ENCODE measurements around the gene ASAP2. TPM values are rescaled to one million over a fixed set of nuclear protein-coding genes. Genes with fewer than 3 reads are reported as not detected.

Gene ASAP2
- polyA plus RNA-seq, 3 donors = 57.9 to 64.4 (median 63.7) TPM

GRCh38 chr2:9310798-9311197 is 104.2 kb downstream of the ASAP2 start:
- DNase-seq (ENCODE audit: low read depth in 3 of 3, low spot score in 2 of 3) = no peak

- DNase-seq (ENCODE audit: low read depth in 3 of 3, low spot score in 2 of 3) = no peak
These were observed 104.9 kb downstream of the ASAP2 start for GRCh38 chr2:9311488-9311887.

- no peak for DNase-seq (ENCODE audit: low read depth in 3 of 3, low spot score in 2 of 3)
These were observed 106.0 kb downstream of the ASAP2 start for GRCh38 chr2:9312591-9312990.

- DNase-seq (ENCODE audit: low read depth in 3 of 3, low spot score in 2 of 3) = no peak
These were observed 106.8 kb downstream of the ASAP2 start for GRCh38 chr2:9313443-9313842.

- no peak for DNase-seq (ENCODE audit: low read depth in 3 of 3, low spot score in 2 of 3)
These were observed 108.8 kb downstream of the ASAP2 start for GRCh38 chr2:9315280-9315847.

GRCh38 chr2:9317559-9317958 is 110.9 kb downstream of the ASAP2 start:
- no peak for DNase-seq (ENCODE audit: low read depth in 3 of 3, low spot score in 2 of 3)

- DNase-seq (ENCODE audit: low read depth in 3 of 3, low spot score in 2 of 3) = no peak
These were observed 112.1 kb downstream of the ASAP2 start for GRCh38 chr2:9318461-9319337.

GRCh38 chr2:9319338-9319715 is 112.7 kb downstream of the ASAP2 start:
- DNase-seq (ENCODE audit: low read depth in 3 of 3, low spot score in 2 of 3) = no peak

- no peak for DNase-seq (ENCODE audit: low read depth in 3 of 3, low spot score in 2 of 3)
These were observed 116.0 kb downstream of the ASAP2 start for GRCh38 chr2:9322576-9322975.

- DNase-seq (ENCODE audit: low read depth in 3 of 3, low spot score in 2 of 3) = no peak
These were observed 118.8 kb downstream of the ASAP2 start for GRCh38 chr2:9325428-9325827.

- no peak for DNase-seq (ENCODE audit: low read depth in 3 of 3, low spot score in 2 of 3)
These were observed 120.4 kb downstream of the ASAP2 start for GRCh38 chr2:9326975-9327374.

- DNase-seq (ENCODE audit: low read depth in 3 of 3, low spot score in 2 of 3) = no peak
These were observed 121.3 kb downstream of the ASAP2 start for GRCh38 chr2:9327873-9328352.

- DNase-seq (ENCODE audit: low read depth in 3 of 3, low spot score in 2 of 3) = no peak
These were observed 122.3 kb downstream of the ASAP2 start for GRCh38 chr2:9328931-9329330.

- no peak for DNase-seq (ENCODE audit: low read depth in 3 of 3, low spot score in 2 of 3)
These were observed 122.9 kb downstream of the ASAP2 start for GRCh38 chr2:9329497-9329896.

- DNase-seq (ENCODE audit: low read depth in 3 of 3, low spot score in 2 of 3) = no peak
These were observed 124.1 kb downstream of the ASAP2 start for GRCh38 chr2:9330612-9331270.

- no peak for DNase-seq (ENCODE audit: low read depth in 3 of 3, low spot score in 2 of 3)
These were observed 125.1 kb downstream of the ASAP2 start for GRCh38 chr2:9331704-9332103.

- DNase-seq (ENCODE audit: low read depth in 3 of 3, low spot score in 2 of 3) = no peak
These were observed 125.7 kb downstream of the ASAP2 start for GRCh38 chr2:9332136-9332852.

- DNase-seq (ENCODE audit: low read depth in 3 of 3, low spot score in 2 of 3) = no peak
These were observed 126.2 kb downstream of the ASAP2 start for GRCh38 chr2:9332853-9333245.

GRCh38 chr2:9333591-9334171 is 127.1 kb downstream of the ASAP2 start:
- peak in 1 of 3 donors; percentile 41 for DNase-seq (ENCODE audit: low read depth in 3 of 3, low spot score in 2 of 3)

GRCh38 chr2:9334761-9335160 is 128.1 kb downstream of the ASAP2 start:
- DNase-seq (ENCODE audit: low read depth in 3 of 3, low spot score in 2 of 3) = no peak
